Measurements from ENCODE around the gene RPL18. TPM values are rescaled to one million over a fixed set of nuclear protein-coding genes. Genes with fewer than 3 reads are reported as not detected.
A peak's percentile ranks its signal among the peaks of the same experiment; 100 is the strongest.

The RPL18 gene
- total RNA-seq, 1 donor from 2014 or later, result 1,683 TPM

DNA sequence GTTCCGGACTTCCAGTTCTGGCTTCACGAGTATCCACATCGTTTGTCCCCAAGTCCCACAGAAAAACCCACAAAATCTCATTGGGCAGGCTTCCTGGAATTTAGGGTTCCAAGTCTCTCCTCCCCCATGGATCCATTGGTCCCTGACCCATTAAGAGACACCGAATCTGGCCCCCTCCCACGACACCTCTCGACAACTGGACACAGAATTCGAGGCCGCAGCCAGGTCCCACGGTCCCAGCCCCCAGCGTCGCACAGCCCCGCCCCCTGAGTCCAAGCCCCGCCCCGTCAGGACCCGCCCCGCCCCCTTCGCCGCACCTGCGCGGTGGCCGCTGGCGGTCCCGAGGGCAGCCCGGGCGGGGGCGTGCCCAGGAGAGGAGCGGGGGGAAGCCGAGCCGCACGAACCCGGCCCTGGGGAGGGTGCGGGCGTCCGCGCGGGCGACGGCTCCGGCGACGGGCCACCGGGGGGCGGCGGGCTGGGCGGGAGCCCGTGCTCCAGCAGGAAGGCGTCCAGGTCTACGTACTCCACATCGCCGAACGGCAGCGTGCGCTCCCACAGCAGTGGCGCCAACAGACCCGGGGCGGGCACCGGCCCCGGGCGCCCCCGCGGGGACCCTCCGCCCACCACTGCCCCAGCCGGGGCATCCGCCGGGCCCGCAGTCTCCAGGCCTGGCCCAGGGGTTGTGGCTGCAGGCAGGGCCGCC is 16.4 kb upstream of the RPL18 start:
- TF ChIP-seq, protein P1, sequence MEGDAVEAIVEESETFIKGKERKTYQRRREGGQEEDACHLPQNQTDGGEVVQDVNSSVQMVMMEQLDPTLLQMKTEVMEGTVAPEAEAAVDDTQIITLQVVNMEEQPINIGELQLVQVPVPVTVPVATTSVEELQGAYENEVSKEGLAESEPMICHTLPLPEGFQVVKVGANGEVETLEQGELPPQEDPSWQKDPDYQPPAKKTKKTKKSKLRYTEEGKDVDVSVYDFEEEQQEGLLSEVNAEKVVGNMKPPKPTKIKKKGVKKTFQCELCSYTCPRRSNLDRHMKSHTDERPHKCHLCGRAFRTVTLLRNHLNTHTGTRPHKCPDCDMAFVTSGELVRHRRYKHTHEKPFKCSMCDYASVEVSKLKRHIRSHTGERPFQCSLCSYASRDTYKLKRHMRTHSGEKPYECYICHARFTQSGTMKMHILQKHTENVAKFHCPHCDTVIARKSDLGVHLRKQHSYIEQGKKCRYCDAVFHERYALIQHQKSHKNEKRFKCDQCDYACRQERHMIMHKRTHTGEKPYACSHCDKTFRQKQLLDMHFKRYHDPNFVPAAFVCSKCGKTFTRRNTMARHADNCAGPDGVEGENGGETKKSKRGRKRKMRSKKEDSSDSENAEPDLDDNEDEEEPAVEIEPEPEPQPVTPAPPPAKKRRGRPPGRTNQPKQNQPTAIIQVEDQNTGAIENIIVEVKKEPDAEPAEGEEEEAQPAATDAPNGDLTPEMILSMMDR (IDR thresholded peaks at IDR 0.05; ENCODE audit: unreplicated experiment), result no peak
- H3K4me1 Mint-ChIP-seq (ENCODE audit: unreplicated experiment), result peaks cover 19% of the 10 kb centered on the region
- peaks cover 22% of the 10 kb centered on the region for H3K27me3 Mint-ChIP-seq (ENCODE audit: unreplicated experiment)
- H3K36me3 Mint-ChIP-seq (ENCODE audit: low read depth, unreplicated experiment), result peaks cover 5% of the 10 kb centered on the region
- H3K4me3 Mint-ChIP-seq (ENCODE audit: unreplicated experiment), result peak overlapping the region; percentile 67
- H3K27ac Mint-ChIP-seq (ENCODE audit: unreplicated experiment), result no peak overlapping the region
- DNase-seq (ENCODE audit: low spot score), result peak; percentile 67
- no peaks in the 10 kb centered on the region for H3K9me3 Mint-ChIP-seq (ENCODE audit: unreplicated experiment)

DNA sequence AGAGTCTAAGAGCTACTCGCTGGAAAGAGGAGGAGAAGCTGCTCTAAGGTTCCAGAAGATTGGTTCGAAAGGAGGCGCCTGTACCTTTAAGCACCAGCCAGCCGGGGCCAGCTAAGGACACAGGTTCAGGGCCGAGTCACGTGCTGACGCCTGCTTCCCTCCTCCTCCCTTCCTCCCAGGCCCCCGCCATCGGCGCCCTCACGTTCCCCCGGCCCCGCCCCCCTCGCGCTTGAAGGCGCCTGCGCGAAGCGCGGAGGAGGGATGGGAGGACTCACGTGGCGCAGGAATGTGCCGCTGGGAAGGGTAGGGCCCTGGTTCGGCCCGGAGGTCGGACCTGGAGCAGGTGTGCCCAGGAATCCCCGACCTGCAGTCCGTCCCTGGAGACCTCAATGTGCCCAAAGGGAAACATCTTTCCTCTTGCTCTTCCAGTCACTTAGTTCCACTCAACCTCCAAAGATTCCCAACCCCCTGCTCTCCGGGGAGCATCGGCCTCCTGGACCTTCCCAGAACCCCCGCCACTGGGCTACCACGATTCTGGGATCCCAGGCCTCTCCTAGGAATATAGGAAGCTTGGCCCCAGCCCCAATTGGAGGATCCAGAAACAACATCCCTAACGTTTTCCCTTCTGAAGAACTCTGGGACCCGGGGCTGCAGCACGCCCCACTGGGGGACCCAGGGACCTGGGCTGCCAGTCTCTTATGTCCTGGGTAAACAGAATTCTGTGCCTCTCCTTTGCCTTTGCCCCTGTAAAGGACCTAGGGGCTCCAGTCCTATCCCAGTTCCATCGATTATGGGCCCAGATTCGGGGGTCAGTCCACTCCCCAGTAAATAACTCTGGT is 15.7 kb upstream of the RPL18 start:
- Mint-ChIP-seq H3K27ac (ENCODE audit: unreplicated experiment) (no peak overlapping the region), H3K4me1 (ENCODE audit: unreplicated experiment) (peaks cover 14% of the 10 kb centered on the region), H3K27me3 (ENCODE audit: unreplicated experiment) (peaks cover 25% of the 10 kb centered on the region), H3K9me3 (ENCODE audit: unreplicated experiment) (no peaks in the 10 kb centered on the region), H3K36me3 (ENCODE audit: low read depth, unreplicated experiment) (peaks cover 5% of the 10 kb centered on the region), H3K4me3 (ENCODE audit: unreplicated experiment) (peak overlapping the region; percentile 67)
- DNase-seq (ENCODE audit: low spot score), result peak; percentile 84
- TF ChIP-seq, protein P1 (IDR thresholded peaks at IDR 0.05; ENCODE audit: unreplicated experiment), result no peak

DNA sequence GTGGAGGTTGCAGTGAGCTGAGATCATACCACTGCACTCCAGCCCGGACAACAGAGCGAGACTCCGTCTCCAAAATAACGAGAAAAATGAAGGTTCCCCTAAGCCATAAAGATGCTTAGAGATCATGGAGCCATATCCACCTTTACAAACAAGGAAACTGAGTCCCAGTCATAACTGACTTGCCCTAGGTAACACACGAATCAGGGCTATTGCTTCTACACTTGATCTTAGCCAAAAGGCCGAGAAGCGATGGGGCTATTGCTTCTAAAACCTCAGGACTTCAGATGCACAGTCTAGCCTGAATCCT is 15.0 kb upstream of the RPL18 start:
- Mint-ChIP-seq H3K36me3 (ENCODE audit: low read depth, unreplicated experiment) (peaks cover 5% of the 10 kb centered on the region), H3K27me3 (ENCODE audit: unreplicated experiment) (peaks cover 22% of the 10 kb centered on the region), H3K4me1 (ENCODE audit: unreplicated experiment) (peaks cover 14% of the 10 kb centered on the region), H3K27ac (ENCODE audit: unreplicated experiment) (no peak overlapping the region), H3K4me3 (ENCODE audit: unreplicated experiment) (no peak overlapping the region), H3K9me3 (ENCODE audit: unreplicated experiment) (no peaks in the 10 kb centered on the region)
- TF ChIP-seq, protein P1 (IDR thresholded peaks at IDR 0.05; ENCODE audit: unreplicated experiment), result no peak
- DNase-seq (ENCODE audit: low spot score), result no peak

DNA sequence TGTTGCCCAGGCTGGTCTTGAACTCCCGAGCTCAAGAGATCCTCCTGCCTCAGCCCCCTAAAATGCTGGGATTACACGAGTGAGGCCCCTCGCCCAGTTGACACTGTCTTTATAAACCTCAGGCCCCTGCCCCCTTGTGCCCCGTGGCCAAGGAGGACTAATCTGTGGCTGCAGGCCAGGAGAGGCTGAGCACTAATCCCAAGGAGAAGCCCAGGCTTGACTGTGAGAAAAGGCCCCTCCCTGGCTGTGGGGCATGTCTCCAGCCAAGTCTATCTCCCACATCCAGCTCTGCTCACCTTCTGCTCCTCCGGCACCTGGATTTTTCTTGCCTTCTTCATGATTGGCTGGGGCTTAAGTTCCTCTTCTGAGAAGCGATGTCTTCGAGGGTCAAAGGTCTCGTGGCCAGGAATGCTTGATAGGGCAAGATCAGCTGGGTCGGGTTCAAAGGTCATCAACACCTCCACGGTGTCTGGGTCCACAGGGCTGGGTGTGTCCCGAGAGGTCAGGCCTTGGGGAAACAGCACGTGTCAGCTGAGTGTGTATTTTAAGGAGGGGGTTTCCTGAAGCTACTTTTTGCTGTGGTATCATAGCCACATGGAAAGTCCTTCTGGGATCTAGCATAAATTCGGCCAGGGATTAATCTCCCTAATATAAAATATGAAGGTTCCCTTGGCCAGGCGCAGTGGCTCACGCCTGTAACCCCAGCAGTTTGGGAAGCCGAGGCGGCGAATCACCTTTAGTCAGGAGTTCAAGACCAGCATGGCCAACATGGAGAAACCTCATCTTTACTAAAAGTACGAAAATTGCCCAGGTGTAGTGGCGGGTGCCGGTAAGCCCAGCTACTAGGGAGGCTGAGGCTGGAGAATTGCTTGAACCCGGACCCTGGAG is 14.4 kb upstream of the RPL18 start:
- DNase-seq (ENCODE audit: low spot score), result no peak
- no peak overlapping the region for H3K27ac Mint-ChIP-seq (ENCODE audit: unreplicated experiment)
- TF ChIP-seq, protein P1 (IDR thresholded peaks at IDR 0.05; ENCODE audit: unreplicated experiment), result no peak

More for the DNA sequence above, 14.4 kb upstream of the RPL18 start:
- H3K27me3 Mint-ChIP-seq (ENCODE audit: unreplicated experiment), result peaks cover 25% of the 10 kb centered on the region
- H3K9me3 Mint-ChIP-seq (ENCODE audit: unreplicated experiment), result no peaks in the 10 kb centered on the region
- peak overlapping the region; percentile 4 for H3K4me3 Mint-ChIP-seq (ENCODE audit: unreplicated experiment)
- peaks cover 2% of the 10 kb centered on the region for H3K36me3 Mint-ChIP-seq (ENCODE audit: low read depth, unreplicated experiment)
- peaks cover 12% of the 10 kb centered on the region for H3K4me1 Mint-ChIP-seq (ENCODE audit: unreplicated experiment)
